NCI-H2227 (cell line): ENCODE results near the gene KAZN.

Experiments
- DNase-seq: peaks from one replicate; lab custom pipeline; 2025; ENCODE audit not compliant: unreplicated experiment; lab: John Stamatoyannopoulos, UW

Gene KAZN

GRCh38 chr1:15065736-15066135 is 467.3 kb downstream of the KAZN start:
- no peak for DNase-seq

GRCh38 chr1:15066191-15066590 is 467.7 kb downstream of the KAZN start:
- no peak for DNase-seq

- no peak for DNase-seq
Observed at GRCh38 chr1:15067148-15067547, 468.7 kb downstream of the KAZN start.

DNA sequence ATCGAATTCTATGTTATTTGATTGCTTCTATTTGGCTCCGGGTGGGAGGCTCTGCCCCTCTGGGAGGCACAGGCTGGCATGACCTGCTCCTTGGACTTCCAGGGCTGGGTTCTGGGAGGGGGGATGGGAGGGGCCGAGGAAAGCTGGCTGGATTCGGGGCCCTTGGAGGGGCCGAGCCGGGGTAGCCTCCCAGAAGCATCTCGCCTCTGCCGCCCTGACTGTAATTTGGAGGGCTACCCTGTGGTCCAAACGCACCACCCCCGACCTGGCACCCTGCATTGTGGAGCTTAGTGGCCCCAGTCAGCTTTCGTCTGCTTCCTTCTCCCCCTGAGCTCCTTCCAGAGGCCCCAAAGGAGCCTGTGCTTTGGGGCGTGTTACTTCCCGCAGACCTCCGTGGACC is 469.7 kb downstream of the KAZN start:
- DNase-seq: no peak

DNA sequence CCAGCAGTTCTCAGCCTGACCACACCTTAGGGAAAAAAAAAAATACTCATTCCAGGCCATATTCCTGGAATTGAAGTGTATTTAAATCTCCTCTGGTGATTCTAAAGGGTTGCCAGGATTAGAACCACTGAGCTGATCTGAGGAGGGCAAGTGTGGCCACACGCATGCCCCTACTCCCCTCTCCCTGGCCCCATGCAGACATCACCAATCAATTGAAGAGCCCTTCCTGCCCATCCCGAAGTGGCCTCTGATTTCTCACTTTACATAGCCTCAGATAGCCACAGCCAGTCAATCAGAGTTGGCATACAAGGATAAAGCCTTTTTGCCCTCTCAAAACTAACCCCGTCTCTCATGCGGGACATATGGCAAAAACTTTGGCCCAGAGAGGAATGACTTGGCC is 470.5 kb downstream of the KAZN start:
- no peak for DNase-seq

- no peak for DNase-seq
Observed at GRCh38 chr1:15070145-15070748, 471.8 kb downstream of the KAZN start.

DNA sequence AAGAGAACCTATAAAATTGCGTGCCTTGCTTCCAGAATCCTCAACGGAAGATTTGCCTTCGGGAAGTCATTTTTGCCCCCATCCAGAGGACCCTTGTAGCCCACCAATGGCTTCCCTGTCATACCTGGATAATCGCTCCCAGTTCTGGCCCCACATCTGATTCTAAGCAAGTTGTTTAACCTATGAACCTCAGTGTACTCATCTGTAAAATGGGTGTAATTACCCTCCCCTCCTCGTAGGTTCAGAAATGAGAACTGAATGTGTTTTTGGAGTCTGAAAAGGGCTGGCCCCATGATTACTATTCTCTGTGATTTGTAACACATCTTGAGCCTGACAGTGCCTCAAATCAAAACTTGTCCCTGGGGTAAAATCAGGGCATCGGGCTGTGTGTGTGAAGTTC is 473.5 kb downstream of the KAZN start:
- no peak for DNase-seq

- DNase-seq: no peak
Observed at GRCh38 chr1:15073799-15074308, 475.4 kb downstream of the KAZN start.

GRCh38 chr1:15075175-15075574 is 476.7 kb downstream of the KAZN start:
- DNase-seq: no peak

- no peak for DNase-seq
Observed at GRCh38 chr1:15075817-15076216, 477.3 kb downstream of the KAZN start.

DNA sequence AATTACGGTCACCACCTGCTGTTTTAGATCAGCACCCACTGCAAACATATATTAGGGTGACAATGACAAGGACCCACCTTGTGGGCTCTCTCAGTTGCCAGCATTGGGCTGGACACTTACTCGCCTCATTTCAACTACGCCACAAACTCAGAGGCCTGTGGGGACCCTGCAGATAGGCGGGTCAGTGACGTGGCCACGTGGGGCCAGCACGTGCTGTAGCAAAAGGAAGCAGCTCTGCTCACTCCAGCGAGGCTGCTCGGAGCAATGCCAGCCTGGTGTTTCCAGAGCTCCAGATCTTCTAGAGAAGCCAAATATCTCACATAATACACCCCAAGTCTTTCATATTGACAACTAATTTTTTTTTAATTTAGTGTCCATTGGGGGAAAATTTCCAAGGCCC is 478.3 kb downstream of the KAZN start:
- DNase-seq: no peak

DNA sequence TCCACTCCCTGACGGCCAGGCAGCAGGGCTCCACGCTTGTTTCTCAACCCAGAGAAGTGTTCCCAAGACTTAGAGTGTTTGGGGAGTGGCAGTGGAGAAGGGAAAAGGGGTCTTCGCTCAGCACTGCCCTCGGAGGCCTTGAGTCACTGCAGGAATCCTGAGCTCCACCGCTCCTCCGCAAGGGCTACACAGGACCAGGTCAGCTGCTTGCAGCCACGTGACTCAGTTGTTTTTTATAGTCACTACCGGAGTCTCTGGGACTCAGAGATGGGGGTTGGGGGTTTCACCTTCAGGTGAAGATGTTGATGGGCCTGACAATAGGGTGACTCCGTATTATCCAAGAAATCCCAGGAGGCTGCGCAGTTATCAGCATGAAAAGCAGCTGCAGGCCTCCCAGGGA is 478.9 kb downstream of the KAZN start:
- no peak for DNase-seq

- DNase-seq: no peak
Observed at GRCh38 chr1:15080328-15081007, 482.0 kb downstream of the KAZN start.

GRCh38 chr1:15081102-15081501 is 482.6 kb downstream of the KAZN start:
- DNase-seq: no peak

GRCh38 chr1:15083578-15083977 is 485.1 kb downstream of the KAZN start:
- DNase-seq: no peak

- no peak for DNase-seq
Observed at GRCh38 chr1:15088281-15088971, 489.9 kb downstream of the KAZN start.

DNA sequence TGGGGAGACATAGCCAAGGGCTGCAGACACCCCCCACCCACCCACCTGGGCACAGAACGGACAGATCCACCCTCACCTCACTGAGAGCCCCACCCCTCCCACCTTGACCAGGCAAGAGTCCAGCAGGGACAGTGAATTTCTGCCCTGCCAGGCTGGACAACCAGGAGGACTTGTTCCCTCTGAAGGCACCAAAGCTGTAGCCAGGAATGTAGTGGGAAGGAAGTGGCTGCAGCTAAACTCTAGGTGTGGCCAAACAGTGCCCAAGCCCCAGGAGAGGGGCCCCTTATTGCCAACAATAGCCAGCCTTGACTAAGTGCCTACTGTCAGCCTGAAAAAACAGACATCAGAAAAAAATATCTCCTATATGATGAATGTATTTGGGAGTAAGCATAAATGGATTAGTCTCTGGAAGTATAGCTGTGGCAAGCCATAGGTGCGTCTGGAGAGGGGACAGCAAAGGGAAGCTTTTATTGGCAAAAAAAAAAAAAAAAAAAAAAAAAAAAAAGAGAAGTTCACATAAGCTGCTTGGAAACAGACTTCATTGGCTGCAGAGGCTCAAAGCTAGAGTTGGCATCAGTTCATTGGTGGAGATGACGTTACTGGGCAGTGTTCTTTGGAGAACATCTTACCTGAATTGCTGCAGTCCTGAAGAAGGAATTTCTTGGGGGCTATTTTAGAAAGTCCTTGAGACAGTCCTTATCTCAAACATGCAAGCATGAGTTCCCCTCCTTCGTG is 490.9 kb downstream of the KAZN start:
- DNase-seq: no peak

DNA sequence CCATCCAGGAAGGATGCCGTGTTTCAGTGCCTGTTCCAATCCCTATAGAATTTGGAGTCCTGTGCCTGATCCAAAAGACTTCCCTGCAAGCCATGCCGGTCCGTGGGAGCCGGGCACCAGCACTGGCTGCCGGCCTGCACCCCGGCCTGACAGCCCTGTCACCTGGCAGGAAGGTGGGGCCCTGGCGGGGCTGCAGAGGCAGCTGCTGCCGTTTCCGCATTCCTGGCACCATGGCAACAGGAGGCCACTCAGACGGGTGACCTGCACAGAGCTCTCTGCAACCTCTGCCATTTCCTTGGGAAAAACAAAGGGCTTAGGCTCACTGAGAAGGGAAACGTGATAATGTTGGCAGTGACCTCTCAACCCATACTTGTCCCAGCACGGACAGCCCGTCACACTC is 491.9 kb downstream of the KAZN start:
- DNase-seq: peak; percentile 40

DNA sequence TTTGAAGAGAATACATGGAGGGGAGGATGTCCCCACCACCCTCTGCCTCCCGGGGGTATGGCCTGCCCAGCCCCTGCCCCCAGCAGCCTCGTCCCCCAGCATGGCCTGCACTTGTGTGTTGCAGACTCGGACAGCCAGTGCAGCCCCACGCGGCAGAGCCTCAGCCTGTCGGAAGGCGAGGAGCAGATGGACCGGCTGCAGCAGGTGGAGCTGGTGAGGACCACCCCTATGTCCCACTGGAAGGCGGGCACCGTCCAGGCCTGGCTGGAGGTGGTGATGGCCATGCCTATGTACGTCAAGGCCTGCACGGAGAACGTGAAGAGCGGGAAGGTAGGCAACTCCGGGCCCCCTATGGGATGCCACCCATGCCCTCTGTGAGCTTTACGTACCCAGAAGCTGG is 495.6 kb downstream of the KAZN start:
- DNase-seq: no peak

- no peak for DNase-seq
Observed at GRCh38 chr1:15094719-15095495, 496.4 kb downstream of the KAZN start.

GRCh38 chr1:15095496-15095875 is 497.0 kb downstream of the KAZN start:
- DNase-seq: no peak
